Measurements from ENCODE around the gene CT45A9.
"Not testable (repeated sequence)": the region's sequence is repeated elsewhere in the genome, so short reads cannot be mapped to it uniquely, and the experiment has no call there.

The CT45A9 gene, protein sequence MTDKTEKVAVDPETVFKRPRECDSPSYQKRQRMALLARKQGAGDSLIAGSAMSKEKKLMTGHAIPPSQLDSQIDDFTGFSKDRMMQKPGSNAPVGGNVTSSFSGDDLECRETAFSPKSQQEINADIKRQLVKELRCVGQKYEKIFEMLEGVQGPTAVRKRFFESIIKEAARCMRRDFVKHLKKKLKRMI

DNA sequence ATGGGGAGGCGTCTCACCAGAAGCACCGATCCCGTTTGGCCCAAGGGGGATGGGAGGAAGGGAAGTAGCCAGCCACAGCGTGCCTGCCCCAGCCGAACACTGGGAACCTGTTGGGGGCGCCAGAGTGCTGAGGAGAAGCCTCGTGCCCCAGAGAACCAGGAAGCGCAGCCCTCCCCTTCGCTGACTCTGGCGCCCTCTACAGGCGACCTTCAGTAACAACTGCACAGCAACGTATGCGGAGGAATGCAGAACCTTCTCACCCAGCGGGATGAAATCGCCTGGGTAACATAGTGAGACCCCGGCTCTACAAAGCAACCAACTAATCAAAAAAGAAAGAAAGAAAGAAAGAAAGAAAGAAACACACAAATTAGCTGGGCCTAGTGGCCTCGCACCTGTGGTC lies at the start of gene CT45A9:
CT45A9 (minus strand) TSS at position 101 of the 400 bp plus-strand sequence. CDS start 3,751 bp downstream, outside the sequence.
- DNase-seq = not testable (repeated sequence)

DNA sequence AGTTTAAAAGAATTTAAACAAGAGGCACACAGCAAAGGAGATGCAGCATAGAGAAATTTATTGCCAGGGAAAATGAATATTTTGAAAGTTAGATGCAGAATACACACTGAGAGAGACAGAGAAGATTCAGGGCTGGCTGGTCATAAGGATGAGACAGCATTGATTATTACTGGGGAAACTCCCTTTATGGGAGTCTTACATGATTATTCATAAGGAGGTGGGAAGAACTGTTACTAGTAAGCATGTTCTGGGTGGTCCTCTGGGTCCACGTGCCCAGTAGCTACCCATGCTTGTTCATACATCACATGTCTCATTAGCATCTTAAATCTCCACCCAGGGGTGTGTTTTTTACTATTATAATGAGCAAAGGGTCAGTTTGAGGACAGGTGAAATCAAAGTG lies 48.9 kb upstream of the CT45A9 start:
- not testable (repeated sequence) for DNase-seq

DNA sequence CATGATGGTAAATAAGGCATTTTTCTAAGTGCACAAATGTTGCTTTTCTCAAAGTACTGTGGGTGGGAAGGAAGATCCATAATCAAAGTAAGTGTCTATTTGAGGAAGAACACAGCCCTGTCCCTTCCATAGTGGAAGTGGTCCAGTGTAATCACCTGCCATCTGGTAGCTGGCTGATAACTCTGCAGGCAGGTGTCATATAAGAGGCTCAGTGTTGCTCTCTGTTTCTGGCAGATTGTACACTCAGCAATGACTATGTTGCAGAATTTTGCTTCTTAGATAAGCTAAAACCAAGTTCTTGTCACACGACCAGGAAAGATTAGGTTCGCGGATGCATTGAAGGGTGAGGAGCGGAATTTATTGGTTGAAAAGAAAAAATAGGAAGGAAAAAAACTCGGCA lies 42.8 kb upstream of the CT45A9 start:
- no peak for DNase-seq

DNA sequence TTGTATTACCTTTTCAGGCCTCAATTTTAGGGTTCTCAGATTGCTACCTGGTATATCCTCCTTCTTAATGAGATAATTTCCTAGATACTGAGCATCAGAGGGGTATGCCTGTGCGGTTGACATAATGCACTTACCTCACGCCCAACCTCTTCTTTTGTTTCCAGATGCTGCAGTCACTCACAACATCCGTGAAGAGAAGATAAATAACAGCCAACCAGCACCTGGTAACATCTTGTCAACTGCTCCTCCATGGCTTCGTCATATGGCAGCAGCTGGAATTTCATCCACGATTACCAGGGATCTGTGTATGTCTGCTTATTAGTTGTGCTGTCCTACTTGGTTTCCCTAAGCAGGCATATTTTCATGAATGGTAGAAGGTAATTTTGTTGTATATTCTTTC lies 38.6 kb upstream of the CT45A9 start:
- DNase-seq = no peak

DNA sequence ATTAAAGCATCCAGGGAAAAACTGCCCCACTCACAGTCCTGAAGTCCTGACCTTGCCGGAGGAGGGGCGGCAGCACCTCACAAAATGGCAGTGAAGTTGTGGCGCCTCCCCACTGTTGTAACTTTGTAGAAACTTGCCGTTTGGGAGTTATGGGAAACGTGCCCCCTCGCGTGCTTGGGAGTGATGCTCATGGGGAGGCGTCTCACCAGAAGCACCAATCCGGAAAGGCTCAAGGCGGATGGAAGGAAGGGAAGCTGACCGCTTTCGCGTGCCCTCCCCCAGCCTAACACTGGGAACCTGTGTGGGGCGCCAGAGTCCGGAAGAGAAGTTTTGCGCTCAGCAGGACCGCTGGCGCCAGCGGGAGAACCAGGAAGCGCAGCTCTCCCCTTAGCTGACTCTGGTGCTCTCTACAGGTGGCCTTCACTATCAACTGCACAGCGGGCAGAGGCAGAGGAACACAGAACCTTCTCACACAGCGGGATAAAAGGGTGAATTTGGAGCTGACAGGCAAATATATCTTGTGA lies 21.7 kb upstream of the CT45A9 start, which contains the start of the genes CT45A10 and SAGE1:
CT45A10 (minus strand) TSS at position 151 of the 524 bp plus-strand sequence. CDS start 8,100 bp downstream, outside the sequence.
SAGE1 (plus strand) TSS at position 423 of the 524 bp plus-strand sequence. CDS start 2,527 bp downstream, outside the sequence.
- no peak for DNase-seq

DNA sequence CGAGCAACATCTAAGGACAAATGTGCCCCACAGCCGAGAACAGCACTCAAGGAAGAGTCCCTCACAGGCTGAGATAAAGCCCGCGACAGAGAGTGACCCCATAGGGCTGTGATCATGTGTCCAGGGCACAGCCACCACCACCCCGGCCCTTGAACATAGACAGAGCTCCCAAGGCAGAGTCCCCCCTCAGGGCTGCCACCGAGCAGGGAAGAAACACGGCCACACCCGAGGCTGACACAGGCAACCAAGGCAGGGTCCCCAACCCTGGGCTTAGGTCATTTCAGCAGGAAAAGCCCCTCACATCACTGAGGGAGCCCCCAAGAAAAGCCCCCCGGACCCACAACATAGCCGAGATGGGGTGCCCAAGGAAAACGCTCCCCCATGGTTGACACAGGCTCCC lies 21.2 kb upstream of the CT45A9 start:
- no peak for DNase-seq

DNA sequence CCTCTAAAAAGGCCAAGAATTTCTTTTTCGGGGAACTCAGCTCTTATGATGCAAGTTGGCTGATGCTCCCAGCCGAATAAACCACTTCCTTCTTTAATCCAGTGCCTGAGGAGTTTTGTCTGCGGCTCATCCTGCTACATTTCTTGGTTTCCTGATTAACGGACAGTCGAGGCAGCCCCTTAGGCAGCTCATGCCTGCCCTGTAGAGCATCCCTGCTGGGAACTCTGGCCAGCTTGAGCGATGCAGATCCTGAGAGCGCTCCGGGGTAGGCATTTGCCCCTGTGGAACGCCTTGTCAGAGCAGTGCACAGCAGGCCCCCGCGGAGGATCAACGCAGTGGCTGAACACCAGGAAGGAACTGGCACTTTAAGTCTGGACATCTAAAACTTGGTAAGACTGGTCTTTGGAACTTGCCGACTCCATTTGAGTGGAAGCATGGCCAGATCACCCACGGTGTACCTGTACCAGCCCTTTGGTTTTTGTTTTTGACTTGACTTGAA lies 18.5 kb upstream of the CT45A9 start:
- no peak for DNase-seq

DNA sequence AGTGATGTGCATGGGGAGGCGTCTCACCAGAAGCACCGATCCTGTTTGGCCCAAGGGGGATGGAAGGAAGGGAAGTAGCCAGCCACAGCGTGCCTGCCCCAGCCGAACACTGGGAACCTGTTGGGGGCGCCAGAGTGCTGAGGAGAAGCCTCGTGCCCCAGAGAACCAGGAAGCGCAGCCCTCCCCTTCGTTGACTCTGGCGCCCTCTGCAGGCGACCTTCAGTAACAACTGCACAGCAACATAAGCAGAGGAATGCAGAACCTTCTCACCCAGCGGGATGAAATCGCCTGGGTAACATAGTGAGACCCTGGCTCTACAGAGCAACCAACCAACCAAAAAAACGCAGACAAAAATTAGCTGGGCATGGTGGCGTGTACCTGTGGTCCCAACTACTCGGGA lies 17.4 kb upstream of the CT45A9 start:
- not testable (repeated sequence) for DNase-seq

DNA sequence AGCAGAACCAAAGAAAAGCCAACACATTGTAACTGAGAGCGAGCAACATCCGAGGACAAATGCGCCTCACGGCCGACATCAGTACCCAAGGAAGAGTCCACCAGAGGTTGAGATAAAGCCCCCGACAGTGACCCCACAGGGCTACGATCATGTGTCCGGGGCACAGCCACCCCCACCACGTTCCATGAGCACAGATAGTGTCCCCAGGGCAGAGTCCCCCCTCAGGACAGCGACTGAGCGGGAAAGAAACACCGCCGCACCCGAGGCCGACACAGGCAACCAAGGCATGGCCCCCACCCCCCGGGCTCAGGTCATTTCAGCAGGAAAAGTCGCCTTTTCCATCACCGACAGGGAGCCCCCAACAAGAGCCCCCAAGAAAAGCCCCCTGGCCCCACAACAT lies 16.6 kb upstream of the CT45A9 start:
- DNase-seq = not testable (repeated sequence)

DNA sequence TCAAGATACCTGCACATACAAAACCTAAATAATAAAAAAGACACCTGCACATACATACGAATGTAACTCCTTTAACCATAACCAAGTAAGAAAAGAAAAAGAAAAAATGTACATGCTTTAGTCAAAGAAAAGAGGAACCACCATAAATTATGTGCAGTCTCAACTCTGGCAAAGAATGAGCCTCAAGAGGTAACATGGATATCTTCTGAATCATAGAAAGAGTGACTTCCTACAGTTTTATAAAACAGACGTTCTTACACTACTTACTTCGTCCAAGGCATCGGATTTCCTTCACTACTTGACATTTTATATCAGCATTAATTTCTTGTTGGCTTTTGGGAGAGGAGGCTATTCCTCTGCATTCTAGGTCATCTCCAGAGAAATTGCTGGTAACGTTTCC lies 11.1 kb upstream of the CT45A9 start:
- not testable (repeated sequence) for DNase-seq

DNA sequence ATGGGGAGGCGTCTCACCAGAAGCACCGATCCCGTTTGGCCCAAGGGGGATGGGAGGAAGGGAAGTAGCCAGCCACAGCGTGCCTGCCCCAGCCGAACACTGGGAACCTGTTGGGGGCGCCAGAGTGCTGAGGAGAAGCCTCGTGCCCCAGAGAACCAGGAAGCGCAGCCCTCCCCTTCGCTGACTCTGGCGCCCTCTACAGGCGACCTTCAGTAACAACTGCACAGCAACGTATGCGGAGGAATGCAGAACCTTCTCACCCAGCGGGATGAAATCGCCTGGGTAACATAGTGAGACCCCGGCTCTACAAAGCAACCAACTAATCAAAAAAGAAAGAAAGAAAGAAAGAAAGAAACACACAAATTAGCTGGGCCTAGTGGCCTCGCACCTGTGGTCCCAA lies 17.2 kb downstream of the CT45A9 start, which contains the start of gene CT45A8:
CT45A8 (minus strand) TSS at position 101 of the 400 bp plus-strand sequence. CDS start 3,755 bp downstream, outside the sequence.
- DNase-seq = not testable (repeated sequence)

DNA sequence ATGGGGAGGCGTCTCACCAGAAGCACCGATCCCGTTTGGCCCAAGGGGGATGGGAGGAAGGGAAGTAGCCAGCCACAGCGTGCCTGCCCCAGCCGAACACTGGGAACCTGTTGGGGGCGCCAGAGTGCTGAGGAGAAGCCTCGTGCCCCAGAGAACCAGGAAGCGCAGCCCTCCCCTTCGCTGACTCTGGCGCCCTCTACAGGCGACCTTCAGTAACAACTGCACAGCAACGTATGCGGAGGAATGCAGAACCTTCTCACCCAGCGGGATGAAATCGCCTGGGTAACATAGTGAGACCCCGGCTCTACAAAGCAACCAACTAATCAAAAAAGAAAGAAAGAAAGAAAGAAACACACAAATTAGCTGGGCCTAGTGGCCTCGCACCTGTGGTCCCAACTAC lies 34.4 kb downstream of the CT45A9 start, which contains the start of gene CT45A7:
CT45A7 (minus strand) TSS at position 101 of the 400 bp plus-strand sequence. CDS start 3,747 bp downstream, outside the sequence.
- DNase-seq = not testable (repeated sequence)

DNA sequence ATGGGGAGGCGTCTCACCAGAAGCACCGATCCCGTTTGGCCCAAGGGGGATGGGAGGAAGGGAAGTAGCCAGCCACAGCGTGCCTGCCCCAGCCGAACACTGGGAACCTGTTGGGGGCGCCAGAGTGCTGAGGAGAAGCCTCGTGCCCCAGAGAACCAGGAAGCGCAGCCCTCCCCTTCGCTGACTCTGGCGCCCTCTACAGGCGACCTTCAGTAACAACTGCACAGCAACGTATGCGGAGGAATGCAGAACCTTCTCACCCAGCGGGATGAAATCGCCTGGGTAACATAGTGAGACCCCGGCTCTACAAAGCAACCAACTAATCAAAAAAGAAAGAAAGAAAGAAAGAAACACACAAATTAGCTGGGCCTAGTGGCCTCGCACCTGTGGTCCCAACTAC lies 51.7 kb downstream of the CT45A9 start, which contains the start of gene CT45A2:
CT45A2 (minus strand) TSS at position 101 of the 400 bp plus-strand sequence. CDS start 3,747 bp downstream, outside the sequence.
- DNase-seq = not testable (repeated sequence)

All from NCI-H446 treated with DMSO at 0.1 percent for 48 hours (cell line).